CD14-positive monocyte (primary cell): ENCODE results near the gene EIF4E. TPM values are rescaled to one million over a fixed set of nuclear protein-coding genes. Genes with fewer than 3 reads are reported as not detected.
A peak's percentile ranks its signal among the peaks of the same experiment; 100 is the strongest.
"Not testable (repeated sequence)": the region's sequence is repeated elsewhere in the genome, so short reads cannot be mapped to it uniquely, and the experiment has no call there.

ENCODE experiments used
- DNase-seq, 3 donors: peaks; one replicate each; pipeline ENCODE4 v3.0.0-alpha.2; 2011 to 2022
- H2AFZ ChIP-seq: 2 replicates; pipeline ENCODE4 v1.6.0; 2012; ENCODE audit warnings: mild to moderate bottlenecking, low read depth, low read length, inconsistent platforms; ENCODE audit not compliant: insufficient read depth, poor library complexity, severe bottlenecking
- H3K27ac ChIP-seq, 2 donors: 1 replicate in 1 of 2; 2 replicates in 1 of 2; pipeline ENCODE4 v1.5.1; 2012 to 2013; ENCODE audit warnings: low read length in 2 of 2, control low read depth in 1 of 2, inconsistent platforms in 1 of 2, low read depth in 1 of 2, mild to moderate bottlenecking in 1 of 2
- H3K27me3 ChIP-seq, 2 donors: one replicate each; pipeline versions ENCODE4 v1.6.0 to v1.6.1; 2011 to 2013; ENCODE audit warnings: low read length in 2 of 2; ENCODE audit not compliant: control insufficient read depth in 2 of 2, insufficient read depth in 2 of 2
- H3K36me3 ChIP-seq, 2 donors: replicated peaks in 1 of 2; 1 replicate in 1 of 2; 2 replicates in 1 of 2; pipeline versions ENCODE4 v1.5.1 to v1.6.1; 2012 to 2013; ENCODE audit warnings: low read length in 2 of 2, control low read depth in 1 of 2, inconsistent platforms in 1 of 2, mild to moderate bottlenecking in 1 of 2; ENCODE audit not compliant: insufficient read depth in 2 of 2, control insufficient read depth in 1 of 2
- H3K4me1 ChIP-seq, 2 donors: 1 replicate in 1 of 2; 2 replicates in 1 of 2; pipeline versions ENCODE4 v1.5.1 to v1.6.1; 2012 to 2013; ENCODE audit warnings: low read length in 2 of 2, control low read depth in 1 of 2, inconsistent platforms in 1 of 2, mild to moderate bottlenecking in 1 of 2, moderate library complexity in 1 of 2; ENCODE audit not compliant: insufficient read depth in 2 of 2, control insufficient read depth in 1 of 2
- H3K4me2 ChIP-seq: replicated peaks from 2 replicates; pipeline ENCODE3; 2012; ENCODE audit warnings: low read length, moderate library complexity, mild to moderate bottlenecking; ENCODE audit not compliant: poor library complexity, severe bottlenecking; ENCODE audit errors: extremely low read depth
- H3K4me3 ChIP-seq, 3 experiments: fragments of 200-600 bp in 1 of 3; sonication (generic) in 1 of 3; replicated peaks in 1 of 3; 1 replicate in 2 of 3; 2 replicates in 1 of 3; pipeline ENCODE4 v1.5.1; 2011 to 2013; ENCODE audit warnings: low read length in 3 of 3, mild to moderate bottlenecking in 3 of 3, control low read depth in 2 of 3, low read depth in 2 of 3, inconsistent platforms in 1 of 3, moderate library complexity in 1 of 3
- H3K79me2 ChIP-seq: 2 replicates; pipeline ENCODE4 v1.6.0; 2012; ENCODE audit warnings: mild to moderate bottlenecking, control low read depth, inconsistent platforms, low read length, moderate library complexity; ENCODE audit not compliant: insufficient read depth
- H3K9ac ChIP-seq: 2 replicates; pipeline ENCODE4 v1.6.0; 2017; ENCODE audit warnings: low read length, mild to moderate bottlenecking; ENCODE audit not compliant: insufficient read depth, poor library complexity, severe bottlenecking
- H3K9me3 ChIP-seq, 2 donors: replicated peaks in 1 of 2; 1 replicate in 1 of 2; 2 replicates in 1 of 2; pipeline versions ENCODE4 v1.5.1 to v1.6.1; 2012 to 2013; ENCODE audit warnings: low read length in 2 of 2, control low read depth in 1 of 2; ENCODE audit not compliant: control insufficient read depth in 1 of 2, insufficient read depth in 1 of 2
- H4K20me1 ChIP-seq: 2 replicates; pipeline ENCODE4 v1.6.0; 2012; ENCODE audit warnings: mild to moderate bottlenecking, low read length, control low read depth, moderate library complexity; ENCODE audit not compliant: insufficient read depth
- H3K27ac Mint-ChIP-seq, 7 donors: one replicate each; pipeline ENCODE4 v1.8.0; 2020; ENCODE audit warnings: mild to moderate bottlenecking in 7 of 7, mixed read lengths in 7 of 7, moderate library complexity in 6 of 7, inconsistent platforms in 2 of 7
- H3K27me3 Mint-ChIP-seq, 3 donors: one replicate each; pipeline ENCODE4 v1.8.0; 2021 to 2022; ENCODE audit warnings: low read depth in 3 of 3, mild to moderate bottlenecking in 3 of 3, mixed read lengths in 3 of 3, moderate library complexity in 3 of 3, inconsistent platforms in 1 of 3
- H3K36me3 Mint-ChIP-seq, 2 donors: one replicate each; pipeline ENCODE4 v1.8.0; 2020; ENCODE audit warnings: mixed read lengths in 2 of 2, inconsistent platforms in 1 of 2, mild to moderate bottlenecking in 1 of 2
- H3K4me1 Mint-ChIP-seq: one replicate; pipeline ENCODE4 v1.8.0; 2020; ENCODE audit warnings: mild to moderate bottlenecking, mixed read lengths
- H3K4me3 Mint-ChIP-seq, 2 donors: one replicate each; pipeline ENCODE4 v1.8.0; 2020; ENCODE audit warnings: mild to moderate bottlenecking in 2 of 2, mixed read lengths in 2 of 2, moderate library complexity in 1 of 2
- H3K9me3 Mint-ChIP-seq, 7 donors: one replicate each; pipeline ENCODE4 v1.8.0; 2020 to 2022; ENCODE audit warnings: mixed read lengths in 7 of 7, mild to moderate bottlenecking in 6 of 7, moderate library complexity in 6 of 7, inconsistent platforms in 2 of 7
- WGBS: methylation state at CpG from one replicate; pipeline ENCODE4 v1.1.5; 2013; ENCODE audit warnings: missing lambda C conversion rate; ENCODE audit not compliant: insufficient coverage; 5-methylcytosine and 5-hydroxymethylcytosine counted together
- intact Hi-C, 2 donors: fragments of 100-400 bp; cut with micrococcal nuclease; formaldehyde crosslinking; loops; one replicate each; pipeline versions ENCODE4 v1.15.0 to v1.15.1; 2023
- polyA plus RNA-seq, 3 donors: library from polyadenylated mRNA; depleted of rRNA in 1 of 3; unstranded in 2 of 3; stranded (reverse) in 1 of 3; fragments of 300-500 nt in 2 of 3; fragments of >200 nt in 1 of 3; fragmentation: Illumina TruSeq in 2 of 3; gene quantifications; 1 replicate in 2 of 3; 2 replicates in 1 of 3; pipeline ENCODE4 v1.2.3, GENCODE V29; 2012 to 2021
- TF ChIP-seq, protein P1 (sequence below): fragments of 200-600 bp; IDR thresholded peaks from one replicate; pipeline ENCODE4 v1.8.0; 2022; ENCODE audit warnings: antibody characterized with exemption, mild to moderate bottlenecking

Gene EIF4E
- polyA plus RNA-seq, 3 donors: 25.0 to 50.8 (median 48.6) TPM

DNA sequence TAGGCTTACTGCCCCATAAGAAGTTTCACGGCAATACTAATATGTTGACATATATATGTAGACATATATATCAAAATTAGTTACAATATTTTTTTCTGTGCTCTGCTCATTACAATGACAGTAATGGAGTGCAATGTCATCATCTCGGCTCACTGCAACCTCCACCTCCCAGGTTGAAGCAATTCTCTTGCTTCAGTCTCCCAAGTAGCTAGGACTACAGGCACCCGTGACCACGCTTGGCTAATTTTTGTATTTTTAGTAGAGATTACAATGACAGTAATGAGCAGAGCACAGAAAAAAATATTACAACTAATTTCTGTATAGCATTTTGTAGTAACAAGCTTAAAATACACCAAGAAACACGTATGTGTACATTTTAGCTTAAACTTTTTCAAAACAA lies 7.6 kb downstream of the EIF4E start:
- H3K36me3 ChIP-seq: no peaks in the 10 kb centered on the region
- peaks cover 84% of the 10 kb centered on the region for H4K20me1 ChIP-seq
- DNase-seq: no peak
- H2AFZ ChIP-seq: no peak overlapping the region
- Mint-ChIP-seq H3K27ac (no peak overlapping the region), H3K27me3 (peaks cover 0 to 1% (median 0%) of the 10 kb centered on the region in 3 donors), H3K9me3 (no peaks in the 10 kb centered on the region), H3K4me3 (no peak overlapping the region), H3K4me1 (peaks cover 26% of the 10 kb centered on the region), H3K36me3 (peaks cover 12 to 23% of the 10 kb centered on the region in 2 donors)
- no peak overlapping the region for H3K4me2 ChIP-seq
- TF ChIP-seq, protein P1, sequence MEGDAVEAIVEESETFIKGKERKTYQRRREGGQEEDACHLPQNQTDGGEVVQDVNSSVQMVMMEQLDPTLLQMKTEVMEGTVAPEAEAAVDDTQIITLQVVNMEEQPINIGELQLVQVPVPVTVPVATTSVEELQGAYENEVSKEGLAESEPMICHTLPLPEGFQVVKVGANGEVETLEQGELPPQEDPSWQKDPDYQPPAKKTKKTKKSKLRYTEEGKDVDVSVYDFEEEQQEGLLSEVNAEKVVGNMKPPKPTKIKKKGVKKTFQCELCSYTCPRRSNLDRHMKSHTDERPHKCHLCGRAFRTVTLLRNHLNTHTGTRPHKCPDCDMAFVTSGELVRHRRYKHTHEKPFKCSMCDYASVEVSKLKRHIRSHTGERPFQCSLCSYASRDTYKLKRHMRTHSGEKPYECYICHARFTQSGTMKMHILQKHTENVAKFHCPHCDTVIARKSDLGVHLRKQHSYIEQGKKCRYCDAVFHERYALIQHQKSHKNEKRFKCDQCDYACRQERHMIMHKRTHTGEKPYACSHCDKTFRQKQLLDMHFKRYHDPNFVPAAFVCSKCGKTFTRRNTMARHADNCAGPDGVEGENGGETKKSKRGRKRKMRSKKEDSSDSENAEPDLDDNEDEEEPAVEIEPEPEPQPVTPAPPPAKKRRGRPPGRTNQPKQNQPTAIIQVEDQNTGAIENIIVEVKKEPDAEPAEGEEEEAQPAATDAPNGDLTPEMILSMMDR: no peak
- WGBS: no CpG with 5 or more reads among the region's 5 CpGs
- H3K4me1 ChIP-seq: peaks cover 16 to 18% of the 10 kb centered on the region in 2 donors
- H3K27me3 ChIP-seq: no peaks in the 10 kb centered on the region
- H3K4me3 ChIP-seq: no peak overlapping the region
- no peak overlapping the region for H3K27ac ChIP-seq
- peaks cover 100% of the 10 kb centered on the region for H3K79me2 ChIP-seq
- intact Hi-C loops: loop anchor here in 1 of 2 donors (10.0 kb wide), 1 partner anchor 74 kb away; the partner anchor contains the start of gene METAP1
- H3K9me3 ChIP-seq: no peaks in the 10 kb centered on the region
- no peak overlapping the region for H3K9ac ChIP-seq

DNA sequence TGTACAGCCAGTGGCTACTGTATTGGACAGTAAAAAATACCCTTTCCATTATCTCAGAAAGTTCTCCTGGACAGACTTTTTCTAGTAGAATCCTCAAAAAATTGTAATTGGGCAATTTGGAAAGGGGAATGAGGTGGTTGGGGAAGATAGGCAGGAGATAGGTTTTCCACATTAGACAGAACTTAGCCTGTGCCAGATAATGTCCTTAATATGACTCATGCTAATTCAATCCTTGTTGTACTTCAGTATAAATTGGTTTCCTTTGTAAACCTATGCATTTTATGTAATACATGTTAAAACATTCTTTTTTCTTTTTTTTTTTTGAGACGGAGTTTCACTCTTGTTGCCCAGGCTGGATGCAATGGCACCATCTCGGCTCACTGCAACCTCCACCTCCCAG lies 8.9 kb downstream of the EIF4E start:
- WGBS: no CpG with 5 or more reads among the region's 2 CpGs
- H3K4me1 ChIP-seq: peaks cover 20 to 26% of the 10 kb centered on the region in 2 donors
- TF ChIP-seq, protein P1: no peak
- H3K9ac ChIP-seq: no peak overlapping the region
- Mint-ChIP-seq H3K36me3 (peaks cover 4 to 12% of the 10 kb centered on the region in 2 donors), H3K9me3 (no peaks in the 10 kb centered on the region), H3K4me1 (peaks cover 34% of the 10 kb centered on the region), H3K27ac (peak overlapping the region in 2 of 7 donors; percentile 3 to 41), H3K27me3 (peaks cover 0 to 1% (median 0%) of the 10 kb centered on the region in 3 donors), H3K4me3 (no peak overlapping the region)
- no peaks in the 10 kb centered on the region for H3K36me3 ChIP-seq
- peaks cover 100% of the 10 kb centered on the region for H3K79me2 ChIP-seq
- H3K4me2 ChIP-seq: no peak overlapping the region
- no peaks in the 10 kb centered on the region for H3K27me3 ChIP-seq
- DNase-seq: no peak
- no peak overlapping the region for H2AFZ ChIP-seq
- intact Hi-C loops: loop anchor here in 1 of 2 donors (10.0 kb wide), 1 partner anchor 75 kb away; the partner anchor contains the start of gene METAP1
- H3K27ac ChIP-seq: no peak overlapping the region
- H3K9me3 ChIP-seq: no peaks in the 10 kb centered on the region
- H3K4me3 ChIP-seq: no peak overlapping the region
- H4K20me1 ChIP-seq: peaks cover 84% of the 10 kb centered on the region

DNA sequence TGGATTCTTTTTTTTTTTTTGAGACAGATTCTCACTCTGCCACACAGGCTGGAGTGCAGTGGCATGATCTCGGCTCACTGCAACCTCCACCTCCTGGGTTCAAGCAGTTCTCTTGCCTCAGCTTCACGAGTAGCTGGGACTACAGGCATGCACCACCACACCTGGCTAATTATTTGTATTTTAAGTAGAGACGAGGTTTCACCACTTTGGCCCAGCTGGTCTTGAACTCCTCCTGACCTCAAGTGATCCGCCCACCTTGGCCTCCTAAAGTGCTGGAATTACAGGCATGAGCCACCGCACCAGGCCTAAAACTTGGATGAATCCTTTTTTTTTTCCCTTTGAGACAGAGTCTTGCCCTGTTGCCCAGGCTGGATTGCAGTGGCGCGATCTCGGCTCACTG lies 18.2 kb downstream of the EIF4E start:
- H3K27me3 ChIP-seq, H3K4me3 Mint-ChIP-seq, H3K9ac ChIP-seq, H3K4me3 ChIP-seq, intact Hi-C loops, H2AFZ ChIP-seq, H3K4me1 ChIP-seq, DNase-seq, H3K9me3 ChIP-seq, H3K27me3 Mint-ChIP-seq, H3K27ac ChIP-seq, H3K9me3 Mint-ChIP-seq, H3K36me3 ChIP-seq, H3K4me2 ChIP-seq: not testable (repeated sequence)
- Mint-ChIP-seq H3K4me1 (peaks cover 13% of the 10 kb centered on the region), H3K36me3 (peaks cover 8 to 13% of the 10 kb centered on the region in 2 donors), H3K27ac (peak overlapping the region in 2 of 7 donors; percentile 50 to 61)
- WGBS: 94% methylated on average over 3 of the region's 8 CpGs
- Histone ChIP-seq H4K20me1 (peaks cover 91% of the 10 kb centered on the region), H3K79me2 (peaks cover 100% of the 10 kb centered on the region)
